ENCODE data around the gene MFAP2. TPM values are rescaled to one million over a fixed set of nuclear protein-coding genes. Genes with fewer than 3 reads are reported as not detected.
"Not testable (repeated sequence)": the region's sequence is repeated elsewhere in the genome, so short reads cannot be mapped to it uniquely, and the experiment has no call there.

Gene MFAP2
- total RNA-seq, 1 donor from 2014 or later = not detected

DNA sequence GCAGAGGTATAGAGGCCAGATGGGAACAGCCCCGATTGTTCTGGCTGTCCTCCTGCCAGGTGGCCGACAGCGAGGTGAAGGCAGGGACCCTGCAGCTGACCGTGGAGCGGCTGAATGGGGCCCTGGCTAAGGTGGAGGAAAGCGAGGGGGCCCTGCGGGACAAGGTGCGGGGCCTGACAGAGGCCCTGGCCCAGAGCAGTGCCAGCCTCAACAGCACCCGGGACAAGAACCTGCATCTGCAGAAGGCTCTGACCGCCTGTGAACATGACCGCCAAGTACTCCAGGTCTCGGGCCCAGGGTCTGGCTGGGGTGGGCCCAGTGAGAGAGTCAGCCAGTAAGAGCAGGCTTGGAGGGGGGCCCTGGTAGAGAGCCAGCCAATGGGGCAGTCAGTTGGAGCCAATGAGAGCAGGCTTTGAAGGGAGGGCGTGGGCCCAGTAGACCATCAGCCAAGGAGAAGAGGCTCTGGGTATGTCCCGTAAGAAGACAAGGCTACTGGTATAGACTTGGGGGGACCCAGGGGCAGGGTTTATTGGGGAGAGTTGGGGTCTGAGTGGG, 11.3 kb downstream of the MFAP2 start:
- intact Hi-C loops (cut with micrococcal nuclease) = no loop called here
- Mint-ChIP-seq H3K36me3 (ENCODE audit: low read depth) (peaks cover 6% of the 10 kb centered on the region), H3K27me3 (no peaks in the 10 kb centered on the region), H3K4me1 (peaks cover 2% of the 10 kb centered on the region), H3K4me3 (no peak overlapping the region), H3K9me3 (no peaks in the 10 kb centered on the region), H3K27ac (no peak overlapping the region)
- DNase-seq = no peak

DNA sequence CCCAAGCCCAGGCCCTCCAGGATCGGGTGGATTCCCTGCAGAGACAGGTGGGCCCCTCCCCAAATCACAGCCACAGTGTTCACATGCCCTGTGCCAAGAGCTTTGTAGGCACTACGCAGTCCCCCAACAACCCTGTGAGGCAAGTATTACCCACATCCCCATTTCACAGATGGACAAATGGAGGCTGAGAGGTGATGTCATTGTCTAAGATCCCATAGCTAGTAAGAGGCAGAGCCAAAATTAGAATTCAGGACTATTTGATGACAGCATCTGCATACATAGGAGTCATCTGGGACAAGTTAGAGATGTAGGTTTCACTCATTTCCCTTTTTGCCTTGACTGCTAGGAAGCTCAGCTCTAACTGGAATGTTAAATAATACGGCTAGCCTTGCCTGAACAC, 12.0 kb downstream of the MFAP2 start:
- DNase-seq = no peak
- intact Hi-C loops (cut with micrococcal nuclease) = no loop called here
- H3K4me3 Mint-ChIP-seq = no peak overlapping the region
- H3K36me3 Mint-ChIP-seq (ENCODE audit: low read depth) = peaks cover 6% of the 10 kb centered on the region
- no peaks in the 10 kb centered on the region for H3K9me3 Mint-ChIP-seq
- H3K27ac Mint-ChIP-seq = no peak overlapping the region
- H3K4me1 Mint-ChIP-seq = peaks cover 2% of the 10 kb centered on the region
- no peaks in the 10 kb centered on the region for H3K27me3 Mint-ChIP-seq

DNA sequence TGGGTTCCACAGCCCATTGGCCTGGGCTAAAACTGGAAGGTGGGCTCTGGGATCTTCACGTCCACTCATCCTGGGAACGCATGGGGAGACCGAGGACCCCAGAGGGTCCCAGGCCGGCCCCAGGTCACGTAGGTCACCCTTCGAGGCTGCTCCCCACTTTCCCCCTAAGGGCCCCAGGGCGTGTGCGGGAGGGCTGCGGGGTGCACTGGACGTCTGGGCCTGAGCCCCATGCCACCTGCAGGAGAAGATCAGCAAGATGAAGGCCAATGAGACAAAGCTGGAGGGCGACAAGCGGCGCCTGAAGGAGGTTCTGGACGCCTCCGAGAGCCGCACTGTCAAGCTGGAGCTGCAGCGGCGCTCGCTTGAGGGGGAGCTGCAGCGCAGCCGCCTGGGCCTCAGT, 12.5 kb downstream of the MFAP2 start:
- intact Hi-C loops (cut with micrococcal nuclease) = no loop called here
- DNase-seq = no peak
- peaks cover 2% of the 10 kb centered on the region for H3K4me1 Mint-ChIP-seq

DNA sequence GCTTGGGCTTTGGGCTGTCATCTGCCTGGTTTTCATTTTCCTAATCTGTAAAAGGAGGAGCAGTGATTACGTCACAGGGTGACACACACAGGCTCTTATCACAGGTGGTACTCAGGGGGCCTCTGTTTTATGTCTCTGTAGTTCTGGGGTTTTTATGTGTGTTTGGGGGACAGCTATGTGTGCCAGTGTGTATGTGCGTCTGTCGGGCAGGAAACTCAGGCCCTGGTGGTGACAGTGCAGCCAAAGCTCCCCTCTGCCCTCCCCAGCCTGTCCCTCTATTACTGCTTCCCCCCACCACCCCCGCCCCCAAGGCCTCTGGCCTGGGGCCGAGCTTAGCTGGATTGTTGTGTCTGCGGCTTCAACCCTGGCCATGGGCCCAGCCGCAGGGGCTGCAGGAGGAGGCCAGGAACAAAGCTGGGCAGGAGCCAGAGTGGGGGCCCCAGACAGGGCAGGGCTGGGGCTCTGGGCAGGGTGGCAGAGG, 13.3 kb downstream of the MFAP2 start:
- Mint-ChIP-seq H3K4me3 (no peak overlapping the region), H3K4me1 (peaks cover 2% of the 10 kb centered on the region), H3K27me3 (no peaks in the 10 kb centered on the region), H3K36me3 (ENCODE audit: low read depth) (peaks cover 6% of the 10 kb centered on the region), H3K27ac (no peak overlapping the region), H3K9me3 (no peaks in the 10 kb centered on the region)
- intact Hi-C loops (cut with micrococcal nuclease) = no loop called here
- no peak for DNase-seq

More for the DNA sequence above, 12.5 kb downstream of the MFAP2 start:
- Mint-ChIP-seq H3K27ac (no peak overlapping the region), H3K27me3 (no peaks in the 10 kb centered on the region), H3K4me3 (no peak overlapping the region), H3K9me3 (no peaks in the 10 kb centered on the region), H3K36me3 (ENCODE audit: low read depth) (peaks cover 6% of the 10 kb centered on the region)

DNA sequence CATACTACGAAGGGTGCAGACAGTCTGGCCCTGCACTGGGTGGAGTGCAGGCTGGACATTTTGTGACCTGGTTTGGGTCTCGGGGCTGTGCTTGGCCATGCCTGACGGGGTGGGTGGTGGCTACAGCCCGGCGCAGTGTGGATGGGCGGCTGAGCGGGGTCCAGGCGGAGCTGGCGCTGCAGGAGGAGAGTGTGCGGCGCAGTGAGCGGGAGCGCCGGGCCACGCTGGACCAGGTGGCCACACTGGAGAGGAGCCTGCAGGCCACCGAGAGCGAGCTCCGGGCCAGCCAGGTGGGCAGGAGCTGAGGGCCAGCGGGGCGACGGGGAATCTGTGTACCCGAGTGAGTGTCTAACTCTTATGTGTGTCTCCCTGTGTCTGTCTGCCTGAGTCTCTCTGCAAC, 14.1 kb downstream of the MFAP2 start:
- Mint-ChIP-seq H3K4me3 (no peak overlapping the region), H3K4me1 (peaks cover 6% of the 10 kb centered on the region), H3K27me3 (no peaks in the 10 kb centered on the region), H3K27ac (no peak overlapping the region), H3K9me3 (no peaks in the 10 kb centered on the region), H3K36me3 (ENCODE audit: low read depth) (peaks cover 6% of the 10 kb centered on the region)
- no peak for DNase-seq
- intact Hi-C loops (cut with micrococcal nuclease) = no loop called here

DNA sequence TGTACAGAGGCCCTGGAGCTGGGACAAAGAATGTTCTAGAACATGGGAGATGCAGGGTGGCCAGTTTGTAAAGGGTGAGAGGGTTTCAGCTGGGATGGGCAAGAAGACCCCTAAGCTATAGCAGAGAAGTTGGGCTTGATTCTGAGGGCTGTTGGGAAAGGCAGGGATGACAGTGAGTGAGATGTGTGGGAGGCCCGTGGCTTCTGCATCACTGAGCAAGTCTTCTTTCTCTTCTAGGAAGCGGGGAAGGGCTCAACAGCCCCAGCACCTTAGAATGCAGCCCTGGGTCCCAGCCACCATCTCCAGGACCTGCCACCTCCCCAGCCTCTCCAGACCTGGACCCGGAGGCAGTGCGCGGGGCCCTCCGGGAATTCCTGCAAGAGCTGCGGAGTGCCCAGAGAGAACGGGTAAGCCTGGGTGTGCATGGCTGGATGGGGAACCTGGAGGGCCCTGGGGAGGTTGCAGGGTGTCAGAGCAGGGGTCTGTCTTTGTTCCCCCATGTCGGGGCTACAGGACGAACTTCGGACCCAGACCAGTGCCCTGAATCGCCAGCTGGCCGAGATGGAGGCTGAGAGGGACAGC, 14.8 kb downstream of the MFAP2 start:
- Mint-ChIP-seq H3K27me3 (no peaks in the 10 kb centered on the region), H3K27ac (no peak overlapping the region), H3K4me3 (no peak overlapping the region), H3K9me3 (no peaks in the 10 kb centered on the region), H3K36me3 (ENCODE audit: low read depth) (peaks cover 6% of the 10 kb centered on the region), H3K4me1 (peaks cover 7% of the 10 kb centered on the region)
- no peak for DNase-seq
- intact Hi-C loops (cut with micrococcal nuclease) = no loop called here

DNA sequence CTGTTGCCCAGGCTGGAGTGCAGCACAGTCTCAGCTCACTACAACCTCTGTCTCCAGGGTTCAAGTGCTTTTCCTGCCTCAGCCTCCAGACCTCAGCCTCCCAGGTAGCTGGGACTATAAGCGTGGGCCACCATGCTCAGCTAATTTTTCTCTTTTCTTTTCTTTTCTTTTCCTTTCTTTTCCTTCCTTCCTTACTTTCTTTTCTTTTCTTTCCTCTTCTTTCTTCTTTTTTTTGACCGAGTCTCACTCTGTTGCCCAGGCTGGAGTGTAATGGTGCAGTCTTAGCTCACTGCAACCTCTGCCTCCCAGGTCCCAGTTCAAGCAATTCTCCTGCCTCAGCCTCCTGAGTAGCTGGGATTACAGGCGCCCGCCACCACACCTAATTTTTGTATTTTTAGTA, 16.3 kb downstream of the MFAP2 start:
- H3K4me3 Mint-ChIP-seq; H3K27me3 Mint-ChIP-seq; H3K9me3 Mint-ChIP-seq; H3K4me1 Mint-ChIP-seq; intact Hi-C loops (cut with micrococcal nuclease); DNase-seq; H3K36me3 Mint-ChIP-seq (ENCODE audit: low read depth); H3K27ac Mint-ChIP-seq: not testable (repeated sequence)

DNA sequence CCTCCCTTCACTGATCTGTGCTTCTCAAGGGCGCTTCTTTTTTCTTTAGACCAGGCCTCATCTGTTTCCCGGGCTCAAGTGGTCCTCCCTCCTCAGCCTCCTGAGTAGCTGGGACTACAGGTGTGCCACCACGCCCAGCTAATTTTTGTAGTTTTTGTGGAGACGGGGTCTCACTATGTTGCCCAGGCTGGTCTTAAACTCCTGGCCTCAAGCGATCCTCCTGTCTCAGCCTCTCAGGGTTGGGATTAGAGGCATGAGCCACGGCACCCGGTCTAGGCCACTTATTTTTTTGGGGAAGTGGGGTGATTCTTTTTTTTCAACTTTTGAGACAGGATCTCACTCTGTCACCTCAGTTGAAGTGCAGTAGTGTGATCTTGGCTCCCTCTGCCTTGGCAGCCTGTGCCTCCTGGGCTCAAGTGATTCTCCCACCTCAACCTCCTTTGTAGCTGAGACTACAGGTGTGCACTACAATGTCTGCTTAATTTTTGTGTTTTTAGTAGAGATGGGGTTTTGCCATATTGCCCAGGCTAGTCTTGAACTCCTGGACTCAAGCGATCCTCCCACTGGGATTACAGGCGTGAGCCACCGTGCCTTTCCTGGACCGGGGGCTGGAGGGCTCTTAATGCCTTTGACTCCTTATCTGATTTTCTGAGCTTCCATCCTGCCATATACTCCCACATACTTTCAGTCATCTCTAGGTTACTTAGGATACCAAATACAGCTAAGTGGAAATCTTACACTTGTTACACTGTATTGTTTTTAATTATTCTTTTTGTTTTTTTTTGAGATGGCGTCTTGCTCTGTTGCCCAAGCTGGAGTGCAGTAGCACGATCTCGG, 18.9 kb downstream of the MFAP2 start:
- Mint-ChIP-seq H3K36me3 (ENCODE audit: low read depth) (peaks cover 4% of the 10 kb centered on the region), H3K9me3 (no peaks in the 10 kb centered on the region), H3K4me3 (peak overlapping the region; percentile 69), H3K27ac (peak overlapping the region; percentile 48), H3K4me1 (peaks cover 9% of the 10 kb centered on the region), H3K27me3 (no peaks in the 10 kb centered on the region)
- intact Hi-C loops (cut with micrococcal nuclease) = no loop called here
- no peak for DNase-seq

DNA sequence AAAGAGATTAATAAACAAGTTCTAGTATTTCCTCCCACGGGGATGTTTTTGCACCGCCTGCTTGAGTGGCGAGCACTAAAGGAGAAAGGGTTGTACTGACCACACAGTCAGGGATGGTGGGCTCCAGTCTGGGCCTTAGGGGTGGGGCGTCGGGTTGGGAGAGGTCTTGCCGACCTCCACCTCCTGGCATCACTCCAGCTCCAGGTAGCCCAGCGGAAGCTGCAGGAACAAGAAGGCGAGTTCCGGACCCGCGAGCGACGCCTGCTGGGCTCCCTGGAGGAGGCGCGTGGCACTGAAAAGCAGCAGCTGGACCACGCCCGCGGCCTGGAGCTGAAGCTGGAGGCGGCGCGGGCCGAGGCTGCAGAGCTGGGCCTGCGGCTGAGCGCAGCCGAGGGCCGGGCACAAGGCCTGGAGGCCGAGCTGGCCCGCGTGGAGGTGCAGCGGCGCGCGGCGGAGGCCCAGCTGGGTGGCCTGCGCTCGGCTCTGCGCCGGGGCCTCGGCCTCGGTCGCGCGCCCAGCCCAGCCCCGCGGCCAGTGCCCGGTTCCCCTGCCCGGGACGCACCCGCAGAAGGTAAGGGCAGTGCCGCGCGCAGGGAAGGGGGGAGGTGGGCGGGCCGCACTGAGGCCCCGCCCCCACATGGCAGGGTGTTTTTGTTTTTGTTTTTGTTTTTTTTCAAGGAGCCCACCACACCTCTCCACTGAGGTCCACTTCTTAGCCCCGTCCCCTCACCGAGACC, 19.7 kb downstream of the MFAP2 start:
- intact Hi-C loops (cut with micrococcal nuclease) = no loop called here
- peak overlapping the region; percentile 62 for H3K27ac Mint-ChIP-seq
- H3K27me3 Mint-ChIP-seq = no peaks in the 10 kb centered on the region
- DNase-seq = peak; percentile 95
- H3K4me3 Mint-ChIP-seq = peak overlapping the region; percentile 76
- peaks cover 9% of the 10 kb centered on the region for H3K4me1 Mint-ChIP-seq
- no peaks in the 10 kb centered on the region for H3K9me3 Mint-ChIP-seq
- H3K36me3 Mint-ChIP-seq (ENCODE audit: low read depth) = peaks cover under 1% of the 10 kb centered on the region

DNA sequence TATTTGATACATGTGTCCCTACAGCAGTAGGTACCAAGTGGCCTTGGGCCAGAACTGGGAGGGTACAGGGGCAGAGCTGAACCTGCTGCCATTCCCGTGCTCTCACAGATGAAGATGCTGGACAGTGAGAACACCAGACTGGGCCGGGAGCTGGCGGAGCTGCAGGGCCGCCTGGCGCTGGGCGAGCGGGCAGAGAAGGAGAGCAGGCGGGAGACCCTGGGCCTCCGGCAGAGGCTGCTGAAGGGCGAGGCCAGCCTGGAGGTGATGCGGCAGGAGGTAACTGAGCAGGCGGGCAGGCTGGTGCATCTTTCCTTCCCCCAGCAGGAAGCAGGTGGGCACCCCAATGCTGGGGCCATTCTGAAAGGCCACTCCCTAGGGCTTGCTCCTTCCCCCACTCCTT, 21.9 kb downstream of the MFAP2 start:
- intact Hi-C loops (cut with micrococcal nuclease) = no loop called here
- peaks cover 7% of the 10 kb centered on the region for H3K4me1 Mint-ChIP-seq
- no peak overlapping the region for H3K4me3 Mint-ChIP-seq
- no peaks in the 10 kb centered on the region for H3K9me3 Mint-ChIP-seq
- H3K27ac Mint-ChIP-seq = no peak overlapping the region
- H3K27me3 Mint-ChIP-seq = no peaks in the 10 kb centered on the region
- no peaks in the 10 kb centered on the region for H3K36me3 Mint-ChIP-seq (ENCODE audit: low read depth)
- no peak for DNase-seq

DNA sequence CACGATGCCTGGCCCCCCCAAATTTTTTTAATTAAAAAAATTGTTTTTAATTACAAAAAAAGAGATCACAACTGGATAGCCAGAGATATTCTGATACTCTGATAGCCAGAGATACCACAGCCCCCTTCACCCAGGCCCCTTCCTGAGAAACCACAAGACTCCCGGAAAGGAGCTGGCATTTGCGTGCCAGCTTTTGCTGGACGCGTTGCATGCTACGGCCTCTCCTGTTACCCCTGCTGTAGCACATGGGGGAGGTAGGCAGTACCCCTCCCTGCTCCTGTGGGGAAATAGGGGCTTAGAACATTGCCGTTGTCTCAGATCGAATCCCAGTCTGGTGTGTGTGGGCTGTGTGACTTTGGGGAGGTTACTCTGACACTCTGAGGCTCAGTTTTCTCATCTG, 22.7 kb downstream of the MFAP2 start:
- no peak for DNase-seq
- no peaks in the 10 kb centered on the region for H3K36me3 Mint-ChIP-seq (ENCODE audit: low read depth)
- no peaks in the 10 kb centered on the region for H3K9me3 Mint-ChIP-seq
- H3K27ac Mint-ChIP-seq = no peak overlapping the region
- intact Hi-C loops (cut with micrococcal nuclease) = no loop called here
- peaks cover 7% of the 10 kb centered on the region for H3K4me1 Mint-ChIP-seq
- H3K4me3 Mint-ChIP-seq = no peak overlapping the region
- H3K27me3 Mint-ChIP-seq = no peaks in the 10 kb centered on the region

DNA sequence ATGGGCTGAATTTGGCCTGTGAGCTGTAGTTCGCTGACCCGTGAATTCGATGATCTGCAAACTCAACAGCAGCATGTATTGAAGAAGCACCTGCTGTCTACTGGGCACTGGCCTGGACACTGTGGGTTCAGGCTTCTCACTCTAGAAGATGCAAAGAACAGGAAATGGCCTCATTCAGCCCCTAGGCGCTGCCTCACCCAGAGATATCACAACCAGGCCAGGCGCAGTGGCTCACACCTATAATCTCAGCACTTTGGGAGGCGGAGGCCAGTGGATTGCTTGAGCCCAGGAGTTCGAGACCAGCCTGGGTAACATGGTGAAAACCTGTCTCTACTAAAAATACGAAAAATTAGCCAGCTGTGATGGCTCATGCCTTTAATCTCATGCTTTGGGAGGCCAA, 23.6 kb downstream of the MFAP2 start:
- Mint-ChIP-seq H3K4me3 (no peak overlapping the region), H3K27me3 (no peaks in the 10 kb centered on the region), H3K4me1 (peaks cover 7% of the 10 kb centered on the region), H3K36me3 (ENCODE audit: low read depth) (no peaks in the 10 kb centered on the region), H3K27ac (no peak overlapping the region), H3K9me3 (no peaks in the 10 kb centered on the region)
- DNase-seq = no peak
- intact Hi-C loops (cut with micrococcal nuclease) = no loop called here

DNA sequence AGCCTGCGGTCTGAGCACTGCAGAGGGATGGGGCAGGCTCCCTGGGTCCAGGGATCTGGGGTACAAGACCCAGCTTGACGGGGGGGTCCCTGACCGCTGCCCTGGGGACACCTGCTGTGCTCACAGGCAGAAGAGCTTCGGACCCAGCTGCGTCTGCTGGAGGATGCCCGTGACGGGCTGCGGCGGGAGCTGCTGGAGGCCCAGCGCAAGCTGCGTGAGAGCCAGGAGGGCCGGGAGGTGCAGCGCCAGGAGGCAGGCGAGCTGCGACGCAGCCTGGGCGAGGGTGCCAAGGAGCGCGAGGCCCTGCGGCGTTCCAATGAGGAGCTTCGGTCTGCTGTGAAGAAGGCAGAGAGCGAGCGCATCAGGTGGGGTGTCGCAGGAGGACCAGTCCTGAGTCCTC, 25.2 kb downstream of the MFAP2 start:
- Mint-ChIP-seq H3K27ac (no peak overlapping the region), H3K4me1 (no peaks in the 10 kb centered on the region), H3K27me3 (no peaks in the 10 kb centered on the region), H3K4me3 (no peak overlapping the region), H3K9me3 (no peaks in the 10 kb centered on the region), H3K36me3 (ENCODE audit: low read depth) (no peaks in the 10 kb centered on the region)
- no peak for DNase-seq
- intact Hi-C loops (cut with micrococcal nuclease) = no loop called here

DNA sequence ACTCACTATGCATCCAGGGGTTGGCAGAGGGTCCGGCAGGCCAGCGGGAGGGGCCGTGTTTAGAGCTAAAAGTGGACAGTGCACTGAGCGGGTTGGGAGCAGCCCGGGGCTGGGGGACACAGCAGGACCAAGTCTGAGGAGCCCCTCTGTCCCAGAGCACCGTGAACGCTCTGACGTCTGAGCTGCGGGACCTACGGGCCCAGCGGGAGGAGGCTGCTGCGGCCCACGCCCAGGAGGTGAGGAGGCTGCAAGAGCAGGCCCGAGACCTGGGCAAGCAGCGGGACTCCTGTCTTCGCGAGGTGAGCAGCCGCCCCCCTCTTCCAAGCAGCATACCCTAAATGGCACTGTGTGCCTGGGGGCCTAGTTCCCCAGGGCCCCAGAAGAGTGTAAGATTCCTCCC, 25.8 kb downstream of the MFAP2 start:
- H3K4me1 Mint-ChIP-seq = no peaks in the 10 kb centered on the region
- H3K27ac Mint-ChIP-seq = no peak overlapping the region
- no peaks in the 10 kb centered on the region for H3K9me3 Mint-ChIP-seq
- H3K36me3 Mint-ChIP-seq (ENCODE audit: low read depth) = no peaks in the 10 kb centered on the region
- H3K4me3 Mint-ChIP-seq = no peak overlapping the region
- no peak for DNase-seq
- H3K27me3 Mint-ChIP-seq = no peaks in the 10 kb centered on the region
- intact Hi-C loops (cut with micrococcal nuclease) = loop anchor here (5.0 kb wide), 1 partner anchor 93 kb away; no protein-coding TSS in a partner anchor

Data from activated CD4-positive, alpha-beta T cell treated with anti-CD3 and anti-CD28 coated beads, Interleukin-2, amount 10 ng/mL, durations not matched to agents 24 days and 14 days (primary cell).